SK-N-SH treated with all-trans-retinoic acid at 6 μM for 48 hours (cell line): ENCODE results near the gene VPS13D.

Experiments used
- ARNTL ChIP-seq: fragments of 450-650 bp; formaldehyde crosslinking; IDR thresholded peaks from 2 replicates; pipeline ENCODE4 v1.5.0; 2020; ENCODE audit warnings: low read depth, mild to moderate bottlenecking, moderate library complexity, borderline replicate concordance
- BACH2 ChIP-seq: fragments of 250-450 bp; sonication (Bioruptor Pico); IDR thresholded peaks from 2 replicates; pipeline ENCODE4 v1.9.0; 2021; ENCODE audit warnings: mild to moderate bottlenecking, borderline replicate concordance
- CREB5 ChIP-seq: fragments of 250-450 bp; sonication (Bioruptor Pico); IDR thresholded peaks from 2 replicates; pipeline ENCODE4 v1.5.1; 2020; ENCODE audit warnings: low read depth, mild to moderate bottlenecking, moderate library complexity
- CSRNP3 ChIP-seq: fragments of 250-450 bp; sonication (Bioruptor Pico); IDR thresholded peaks from 2 replicates; pipeline ENCODE4 v1.5.1; 2021; ENCODE audit warnings: mild to moderate bottlenecking, moderate library complexity
- ISL1 ChIP-seq: fragments of 250-450 bp; sonication (Bioruptor Pico); IDR thresholded peaks from 2 replicates; pipeline ENCODE4 v2.1.2; 2022; ENCODE audit warnings: mild to moderate bottlenecking, moderate library complexity
- POU6F1 ChIP-seq: fragments of 250-450 bp; sonication (Bioruptor Pico); IDR thresholded peaks from 2 replicates; pipeline ENCODE4 v1.8.0; 2021; ENCODE audit warnings: low read depth, mild to moderate bottlenecking, moderate library complexity, borderline replicate concordance
- RARB ChIP-seq: fragments of 250-450 bp; sonication (Bioruptor Pico); IDR thresholded peaks from 2 replicates; pipeline ENCODE4 v1.8.0; 2021; ENCODE audit warnings: mild to moderate bottlenecking, moderate library complexity
- SNAI2 ChIP-seq: fragments of 250-450 bp; sonication (Bioruptor Pico); IDR thresholded peaks from 2 replicates; pipeline ENCODE4 v1.5.0; 2020; ENCODE audit warnings: mild to moderate bottlenecking, moderate library complexity
- TCF4 ChIP-seq: fragments of 250-450 bp; sonication (Bioruptor Pico); IDR thresholded peaks from 2 replicates; pipeline ENCODE4 v1.8.0; 2021; ENCODE audit warnings: mild to moderate bottlenecking, moderate library complexity, borderline replicate concordance
- ZC3H10 ChIP-seq: fragments of 250-450 bp; sonication (Bioruptor Pico); IDR thresholded peaks from 2 replicates; pipeline ENCODE4 v1.5.1; 2021; ENCODE audit warnings: mild to moderate bottlenecking, moderate library complexity
- ZNF8 ChIP-seq: fragments of 450-650 bp; formaldehyde crosslinking; IDR thresholded peaks from 2 replicates; pipeline ENCODE4 v1.5.0; 2020; ENCODE audit warnings: mild to moderate bottlenecking, moderate library complexity
- TF ChIP-seq, protein P1 (sequence below): fragments of 250-450 bp; sonication (Bioruptor Pico); IDR thresholded peaks from 2 replicates; pipeline ENCODE4 v1.8.0; 2020; ENCODE audit warnings: mild to moderate bottlenecking, moderate library complexity, borderline replicate concordance

DNA sequence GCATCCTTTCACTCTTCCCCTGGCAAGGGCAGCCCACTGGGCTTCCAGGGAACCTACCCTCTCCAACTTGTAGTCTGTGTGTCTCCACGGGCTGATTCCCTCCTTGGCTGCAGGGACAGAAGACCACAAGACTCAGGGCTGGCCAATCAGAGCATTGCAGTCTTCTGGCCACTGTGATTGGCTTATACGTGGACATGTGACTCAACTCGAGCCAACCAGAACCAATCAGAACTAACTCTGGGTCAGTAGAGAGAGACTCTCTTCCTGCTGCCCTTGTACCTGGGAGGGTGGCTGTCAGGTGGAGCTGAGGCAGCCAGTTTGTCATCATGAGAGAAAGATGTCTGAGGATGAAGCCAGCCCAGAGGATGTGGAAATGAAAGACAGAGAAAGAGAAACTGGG lies 324.1 kb downstream of the VPS13D start:
- no peak for TF ChIP-seq POU6F1 (CRISPR knock-in tag)
- TF ChIP-seq TCF4 (CRISPR knock-in tag) = no peak
- TF ChIP-seq ARNTL (CRISPR knock-in tag) = no peak
- no peak for TF ChIP-seq ZC3H10
- TF ChIP-seq CREB5 (CRISPR knock-in tag) = no peak
- TF ChIP-seq, protein P1, sequence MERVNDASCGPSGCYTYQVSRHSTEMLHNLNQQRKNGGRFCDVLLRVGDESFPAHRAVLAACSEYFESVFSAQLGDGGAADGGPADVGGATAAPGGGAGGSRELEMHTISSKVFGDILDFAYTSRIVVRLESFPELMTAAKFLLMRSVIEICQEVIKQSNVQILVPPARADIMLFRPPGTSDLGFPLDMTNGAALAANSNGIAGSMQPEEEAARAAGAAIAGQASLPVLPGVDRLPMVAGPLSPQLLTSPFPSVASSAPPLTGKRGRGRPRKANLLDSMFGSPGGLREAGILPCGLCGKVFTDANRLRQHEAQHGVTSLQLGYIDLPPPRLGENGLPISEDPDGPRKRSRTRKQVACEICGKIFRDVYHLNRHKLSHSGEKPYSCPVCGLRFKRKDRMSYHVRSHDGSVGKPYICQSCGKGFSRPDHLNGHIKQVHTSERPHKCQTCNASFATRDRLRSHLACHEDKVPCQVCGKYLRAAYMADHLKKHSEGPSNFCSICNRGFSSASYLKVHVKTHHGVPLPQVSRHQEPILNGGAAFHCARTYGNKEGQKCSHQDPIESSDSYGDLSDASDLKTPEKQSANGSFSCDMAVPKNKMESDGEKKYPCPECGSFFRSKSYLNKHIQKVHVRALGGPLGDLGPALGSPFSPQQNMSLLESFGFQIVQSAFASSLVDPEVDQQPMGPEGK = no peak
- TF ChIP-seq SNAI2 (CRISPR knock-in tag) = no peak
- TF ChIP-seq ISL1 (CRISPR knock-in tag) = no peak
- TF ChIP-seq ZNF8 (CRISPR knock-in tag) = no peak
- TF ChIP-seq CSRNP3 (CRISPR knock-in tag) = no peak
- no peak for TF ChIP-seq BACH2 (CRISPR knock-in tag)
- TF ChIP-seq RARB (CRISPR knock-in tag) = no peak
